Ishikawa (cell line): ENCODE results near the gene SLC37A3.

Source experiments
- CEBPB ChIP-seq: IDR thresholded peaks from 2 replicates; pipeline ENCODE4 v1.6.1; 2012
- CREB1 ChIP-seq: IDR thresholded peaks from 2 replicates; pipeline ENCODE4 v1.6.1; 2012; ENCODE audit warnings: low read depth
- EGR1 ChIP-seq: IDR thresholded peaks from 2 replicates; pipeline ENCODE4 v1.6.1; 2012
- EP300 ChIP-seq: IDR thresholded peaks from 2 replicates; pipeline ENCODE4 v1.6.1; 2012; ENCODE audit warnings: borderline replicate concordance
- MAX ChIP-seq: IDR thresholded peaks from 2 replicates; pipeline ENCODE4 v1.6.1; 2012
- NFIC ChIP-seq: IDR thresholded peaks from 2 replicates; pipeline ENCODE4 v1.6.1; 2012
- RAD21 ChIP-seq: IDR thresholded peaks from 2 replicates; pipeline ENCODE4 v1.6.1; 2012; ENCODE audit warnings: low read depth
- REST ChIP-seq: IDR thresholded peaks from 2 replicates; pipeline ENCODE4 v1.6.1; 2012; ENCODE audit warnings: low read depth, mild to moderate bottlenecking
- TAF1 ChIP-seq: IDR thresholded peaks from 2 replicates; pipeline ENCODE4 v1.6.1; 2012; ENCODE audit warnings: low read depth, mild to moderate bottlenecking
- TEAD4 ChIP-seq: IDR thresholded peaks from 2 replicates; pipeline ENCODE4 v1.6.1; 2012
- USF1 ChIP-seq: IDR thresholded peaks from 2 replicates; pipeline ENCODE4 v1.6.1; 2012

GRCh38 chr7:140317999-140318398 lies 80.3 kb downstream of the SLC37A3 start:
- TF ChIP-seq MAX (no peak), RAD21 (no peak), REST (no peak), TAF1 (no peak), TEAD4 (no peak), EP300 (no peak), NFIC (no peak), EGR1 (no peak), CEBPB (no peak), USF1 (no peak), CREB1 (no peak)
